ENCODE measurements around the gene GPC6. TPM values are rescaled to one million over a fixed set of nuclear protein-coding genes. Genes with fewer than 3 reads are reported as not detected.

GPC6 gene
- total and polyA plus RNA-seq, 2 donors (not counting 1 experiment from before 2014, with no cell fraction given), result not detected

DNA sequence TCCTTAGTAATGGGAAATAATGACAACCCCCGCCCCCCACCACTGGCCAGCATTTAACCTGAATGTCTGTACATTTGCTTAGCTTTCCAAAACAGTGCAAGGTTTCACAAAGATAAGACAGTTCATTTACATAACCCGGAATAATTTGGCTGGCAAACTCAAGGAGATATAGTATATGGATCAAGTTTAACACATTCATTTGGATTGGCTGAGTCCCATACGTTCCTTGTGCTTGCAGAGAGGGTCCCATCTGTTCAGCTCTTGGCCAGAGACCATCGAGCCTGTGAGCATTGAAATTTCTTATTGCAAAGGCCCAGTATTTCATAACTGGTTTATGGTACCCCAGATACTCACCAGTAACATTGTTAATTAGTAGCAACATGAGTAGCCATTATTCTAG is 116.5 kb downstream of the GPC6 start:
- H3K27ac ChIP-seq (ENCODE audit: low read length in 2 of 2), result no peak overlapping the region
- no peak overlapping the region for H3K4me3 ChIP-seq (ENCODE audit: control extremely low read depth in 1 of 5, extremely low read depth in 1 of 5, insufficient read depth in 1 of 5, low read depth in 2 of 5, low read length in 4 of 5)
- Mint-ChIP-seq H3K9me3 (ENCODE audit: insufficient read depth) (peaks cover 7% of the 10 kb centered on the region), H3K4me1 (no peaks in the 10 kb centered on the region), H3K4me3 (no peak overlapping the region), H3K27ac (no peak overlapping the region), H3K27me3 (no peaks in the 10 kb centered on the region)
- no peaks in the 10 kb centered on the region for H3K4me1 ChIP-seq (ENCODE audit: control insufficient read depth in 2 of 2, insufficient read depth in 2 of 2, low read length in 2 of 2)
- ATAC-seq (ENCODE audit: low read depth) (no peak), DNase-seq (no peak)
- POLR2A ChIA-PET, result no interaction called here
- H3K36me3 ChIP-seq (replicated peaks in 1 of 2; ENCODE audit: control extremely low read depth in 1 of 2, control insufficient read depth in 1 of 2, extremely low read depth in 1 of 2, insufficient read depth in 2 of 2, low read length in 1 of 2), result no peaks in the 10 kb centered on the region
- H3K79me2 ChIP-seq (ENCODE audit: control insufficient read depth, insufficient read depth, low read length), result no peaks in the 10 kb centered on the region
- no peak overlapping the region for H3K4me2 ChIP-seq (replicated peaks; ENCODE audit: low read depth, low read length, poor library complexity, severe bottlenecking)
- H2AFZ ChIP-seq (ENCODE audit: insufficient read depth, low read depth, low read length, poor library complexity, severe bottlenecking), result no peak overlapping the region
- H3K27me3 ChIP-seq (replicated peaks in 1 of 4; ENCODE audit: control extremely low read depth in 1 of 4, control insufficient read depth in 3 of 4, insufficient read depth in 4 of 4, low read length in 3 of 4), result no peaks in the 10 kb centered on the region
- TF ChIP-seq, protein P1, sequence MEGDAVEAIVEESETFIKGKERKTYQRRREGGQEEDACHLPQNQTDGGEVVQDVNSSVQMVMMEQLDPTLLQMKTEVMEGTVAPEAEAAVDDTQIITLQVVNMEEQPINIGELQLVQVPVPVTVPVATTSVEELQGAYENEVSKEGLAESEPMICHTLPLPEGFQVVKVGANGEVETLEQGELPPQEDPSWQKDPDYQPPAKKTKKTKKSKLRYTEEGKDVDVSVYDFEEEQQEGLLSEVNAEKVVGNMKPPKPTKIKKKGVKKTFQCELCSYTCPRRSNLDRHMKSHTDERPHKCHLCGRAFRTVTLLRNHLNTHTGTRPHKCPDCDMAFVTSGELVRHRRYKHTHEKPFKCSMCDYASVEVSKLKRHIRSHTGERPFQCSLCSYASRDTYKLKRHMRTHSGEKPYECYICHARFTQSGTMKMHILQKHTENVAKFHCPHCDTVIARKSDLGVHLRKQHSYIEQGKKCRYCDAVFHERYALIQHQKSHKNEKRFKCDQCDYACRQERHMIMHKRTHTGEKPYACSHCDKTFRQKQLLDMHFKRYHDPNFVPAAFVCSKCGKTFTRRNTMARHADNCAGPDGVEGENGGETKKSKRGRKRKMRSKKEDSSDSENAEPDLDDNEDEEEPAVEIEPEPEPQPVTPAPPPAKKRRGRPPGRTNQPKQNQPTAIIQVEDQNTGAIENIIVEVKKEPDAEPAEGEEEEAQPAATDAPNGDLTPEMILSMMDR (IDR thresholded peaks at IDR 0.05), result no peak
- no peak for TF ChIP-seq EZH2 (IDR thresholded peaks at IDR 0.05; ENCODE audit: borderline replicate concordance, insufficient read depth, low read depth, low read length, poor library complexity, severe bottlenecking)
- intact Hi-C loops (cut with micrococcal nuclease), result no loop called here
- WGBS (ENCODE audit: insufficient coverage), result 100% methylated on average over 1 of the region's 4 CpGs
- no peak overlapping the region for H3K9ac ChIP-seq (ENCODE audit: low read length)
- CTCF ChIA-PET, result no interaction called here
- no peaks in the 10 kb centered on the region for H4K20me1 ChIP-seq (ENCODE audit: control insufficient read depth, insufficient read depth, low read length, poor library complexity, severe bottlenecking)
- H3K9me3 ChIP-seq (ENCODE audit: control extremely low read depth in 1 of 3, control insufficient read depth in 2 of 3, insufficient read depth in 1 of 3, low read length in 2 of 3), result no peaks in the 10 kb centered on the region

DNA sequence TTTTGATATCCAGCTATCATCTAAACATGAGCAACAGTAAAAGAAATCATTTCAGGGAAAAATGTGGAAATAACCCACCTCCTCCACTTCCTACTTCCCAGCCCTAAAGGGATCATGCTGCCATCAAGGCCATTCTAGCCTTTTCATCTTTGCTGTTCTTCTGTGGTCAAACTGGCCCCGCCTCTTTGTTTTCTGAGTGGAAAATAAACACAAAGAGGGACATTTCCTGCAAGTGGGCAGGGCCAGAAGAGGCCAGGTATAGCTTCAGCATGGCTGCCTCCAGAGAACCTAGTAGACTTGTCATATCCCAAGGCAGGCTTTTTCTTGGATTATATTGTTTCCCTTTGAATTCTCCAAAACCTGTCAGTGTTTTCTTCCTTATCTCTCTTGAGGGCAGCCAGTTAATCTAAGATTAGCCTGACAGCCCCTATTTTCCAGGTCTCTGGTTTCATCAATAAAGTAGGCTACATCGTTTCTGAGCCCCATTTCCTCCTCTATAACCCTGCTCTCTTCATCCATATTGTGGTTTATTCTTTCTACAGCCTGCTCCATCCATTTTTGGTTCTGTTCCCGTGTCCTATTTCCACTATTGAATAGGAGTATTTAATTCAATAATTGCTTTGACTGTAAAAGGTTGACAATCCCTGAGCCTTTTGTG is 117.6 kb downstream of the GPC6 start:
- no peak overlapping the region for H3K9ac ChIP-seq (ENCODE audit: low read length)
- DNase-seq (no peak), ATAC-seq (ENCODE audit: low read depth) (no peak)
- Mint-ChIP-seq H3K4me3 (no peak overlapping the region), H3K4me1 (no peaks in the 10 kb centered on the region), H3K9me3 (ENCODE audit: insufficient read depth) (peaks cover 7% of the 10 kb centered on the region), H3K27ac (no peak overlapping the region), H3K27me3 (no peaks in the 10 kb centered on the region)
- H3K4me3 ChIP-seq (ENCODE audit: control extremely low read depth in 1 of 5, extremely low read depth in 1 of 5, insufficient read depth in 1 of 5, low read depth in 2 of 5, low read length in 4 of 5), result no peak overlapping the region
- H3K36me3 ChIP-seq (replicated peaks in 1 of 2; ENCODE audit: control extremely low read depth in 1 of 2, control insufficient read depth in 1 of 2, extremely low read depth in 1 of 2, insufficient read depth in 2 of 2, low read length in 1 of 2), result no peaks in the 10 kb centered on the region
- 85% methylated on average over 1 of the region's 3 CpGs for WGBS (ENCODE audit: insufficient coverage)
- intact Hi-C loops (cut with micrococcal nuclease), result no loop called here
- TF ChIP-seq EZH2 (IDR thresholded peaks at IDR 0.05; ENCODE audit: borderline replicate concordance, insufficient read depth, low read depth, low read length, poor library complexity, severe bottlenecking), result no peak
- TF ChIP-seq, protein P1 (IDR thresholded peaks at IDR 0.05), result no peak
- no peaks in the 10 kb centered on the region for H3K27me3 ChIP-seq (replicated peaks in 1 of 4; ENCODE audit: control extremely low read depth in 1 of 4, control insufficient read depth in 3 of 4, insufficient read depth in 4 of 4, low read length in 3 of 4)
- no peaks in the 10 kb centered on the region for H3K4me1 ChIP-seq (ENCODE audit: control insufficient read depth in 2 of 2, insufficient read depth in 2 of 2, low read length in 2 of 2)
- H3K27ac ChIP-seq (ENCODE audit: low read length in 2 of 2), result no peak overlapping the region
- no peak overlapping the region for H2AFZ ChIP-seq (ENCODE audit: insufficient read depth, low read depth, low read length, poor library complexity, severe bottlenecking)
- H4K20me1 ChIP-seq (ENCODE audit: control insufficient read depth, insufficient read depth, low read length, poor library complexity, severe bottlenecking), result no peaks in the 10 kb centered on the region
- no peak overlapping the region for H3K4me2 ChIP-seq (replicated peaks; ENCODE audit: low read depth, low read length, poor library complexity, severe bottlenecking)
- ChIA-PET CTCF (no interaction called here), POLR2A (no interaction called here)
- H3K9me3 ChIP-seq (ENCODE audit: control extremely low read depth in 1 of 3, control insufficient read depth in 2 of 3, insufficient read depth in 1 of 3, low read length in 2 of 3), result no peaks in the 10 kb centered on the region
- no peaks in the 10 kb centered on the region for H3K79me2 ChIP-seq (ENCODE audit: control insufficient read depth, insufficient read depth, low read length)

Measured in B cell (primary cell).